ENCODE data around the gene MICU1.

- no peak for TF ChIP-seq CTCF (IDR thresholded peaks at IDR 0.05)
- TF ChIP-seq SMC3 (IDR thresholded peaks at IDR 0.05) = no peak
- TF ChIP-seq SREBF2 (IDR thresholded peaks at IDR 0.05) = no peak
- no peak for TF ChIP-seq EP300 (IDR thresholded peaks at IDR 0.05)
- no peak for TF ChIP-seq EHMT2 (IDR thresholded peaks at IDR 0.05; ENCODE audit: low read depth)
- TF ChIP-seq MAFK (IDR thresholded peaks at IDR 0.05; ENCODE audit: partially characterized antibody) = no peak
- no peak for TF ChIP-seq POLR2A (IDR thresholded peaks at IDR 0.05; ENCODE audit: low read length)
- no peak for TF ChIP-seq ATOH8 (CRISPR knock-in tag; IDR thresholded peaks at IDR 0.05; ENCODE audit: low read depth)
- TF ChIP-seq ZC3H11A (IDR thresholded peaks at IDR 0.05) = no peak
Measured at GRCh38 chr10:72484521-72484920, 141.4 kb downstream of the MICU1 start.

Data from A549 (cell line).